NCI-H226 (cell line): Measurements from ENCODE around the gene BCAS3.

Source experiments
- DNase-seq: peaks from one replicate; pipeline ENCODE4 v3.0.0-alpha.2; 2015

BCAS3 gene

DNA sequence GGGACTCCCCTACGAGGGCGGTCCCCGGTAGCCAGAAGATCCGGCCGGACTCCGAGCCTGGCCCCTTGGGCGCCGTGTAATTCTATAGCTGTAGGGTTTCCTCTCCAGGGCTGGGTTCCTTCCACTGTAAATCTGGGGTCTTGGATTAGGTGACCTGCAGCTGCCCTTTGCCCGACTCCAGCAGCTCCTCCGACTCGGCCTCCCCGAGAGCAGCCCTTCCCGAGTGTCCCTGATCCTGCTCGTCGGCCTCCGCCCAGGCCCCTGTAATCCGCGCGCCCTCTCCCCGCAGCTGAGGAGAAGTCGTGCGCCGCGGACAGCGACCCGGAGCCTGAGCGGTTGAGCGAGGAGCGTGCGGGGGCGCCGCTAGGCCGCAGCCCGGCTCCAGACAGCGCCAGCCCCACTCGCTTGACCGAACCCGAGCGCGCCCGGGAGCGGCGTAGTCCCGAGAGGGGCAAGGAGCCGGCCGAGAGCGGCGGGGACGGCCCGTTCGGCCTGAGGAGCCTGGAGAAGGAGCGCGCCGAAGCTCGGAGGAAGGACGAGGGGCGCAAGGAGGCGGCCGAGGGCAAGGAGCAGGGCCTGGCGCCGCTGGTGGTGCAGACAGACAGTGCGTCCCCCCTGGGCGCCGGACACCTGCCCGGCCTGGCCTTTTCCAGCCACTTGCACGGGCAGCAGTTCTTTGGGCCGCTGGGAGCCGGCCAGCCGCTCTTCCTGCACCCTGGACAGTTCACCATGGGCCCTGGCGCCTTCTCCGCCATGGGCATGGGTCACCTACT is 727.4 kb downstream of the BCAS3 start:
- DNase-seq, result no peak

DNA sequence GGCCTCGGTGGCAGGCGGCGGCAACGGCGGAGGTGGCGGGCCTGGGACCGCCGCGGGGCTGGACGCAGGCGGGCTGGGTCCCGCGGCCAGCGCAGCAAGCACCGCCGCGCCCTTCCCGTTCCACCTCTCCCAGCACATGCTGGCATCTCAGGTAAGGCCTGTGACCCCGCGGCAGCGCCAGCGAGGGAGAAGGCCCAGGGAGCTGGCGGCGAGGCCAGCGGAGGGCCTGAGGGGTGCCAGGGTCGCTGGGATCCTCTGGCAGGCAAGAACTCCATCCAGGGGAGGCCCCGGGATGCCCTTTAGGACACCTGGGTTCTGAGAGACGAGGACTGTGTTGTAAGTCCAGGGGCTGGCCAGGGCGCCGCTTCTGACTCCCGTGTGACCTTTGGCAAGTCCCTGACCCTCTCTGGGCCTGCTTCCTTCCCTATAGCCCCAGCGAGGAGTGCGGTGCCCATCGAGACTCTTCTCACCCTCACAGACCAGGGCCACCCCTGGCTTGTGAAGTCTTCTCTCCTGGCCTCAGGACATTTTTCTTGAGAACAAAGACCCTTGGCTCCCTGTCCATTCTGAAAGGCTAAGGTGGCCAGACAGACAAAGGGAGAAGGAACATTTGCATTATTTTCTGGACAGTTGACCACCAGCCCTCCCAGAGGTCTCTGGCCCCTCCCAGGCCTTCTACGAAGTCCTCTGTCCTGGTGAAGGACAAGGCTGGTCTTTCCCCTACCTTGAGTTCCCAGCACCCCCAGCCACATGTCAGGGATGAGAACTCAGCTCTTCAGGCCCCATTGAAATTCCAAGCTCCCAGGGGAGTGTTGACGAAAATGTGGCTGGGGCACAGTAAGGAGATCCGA is 728.3 kb downstream of the BCAS3 start:
- no peak for DNase-seq

GRCh38 chr17:61406537-61406845 is 728.8 kb downstream of the BCAS3 start:
- DNase-seq, result no peak

DNA sequence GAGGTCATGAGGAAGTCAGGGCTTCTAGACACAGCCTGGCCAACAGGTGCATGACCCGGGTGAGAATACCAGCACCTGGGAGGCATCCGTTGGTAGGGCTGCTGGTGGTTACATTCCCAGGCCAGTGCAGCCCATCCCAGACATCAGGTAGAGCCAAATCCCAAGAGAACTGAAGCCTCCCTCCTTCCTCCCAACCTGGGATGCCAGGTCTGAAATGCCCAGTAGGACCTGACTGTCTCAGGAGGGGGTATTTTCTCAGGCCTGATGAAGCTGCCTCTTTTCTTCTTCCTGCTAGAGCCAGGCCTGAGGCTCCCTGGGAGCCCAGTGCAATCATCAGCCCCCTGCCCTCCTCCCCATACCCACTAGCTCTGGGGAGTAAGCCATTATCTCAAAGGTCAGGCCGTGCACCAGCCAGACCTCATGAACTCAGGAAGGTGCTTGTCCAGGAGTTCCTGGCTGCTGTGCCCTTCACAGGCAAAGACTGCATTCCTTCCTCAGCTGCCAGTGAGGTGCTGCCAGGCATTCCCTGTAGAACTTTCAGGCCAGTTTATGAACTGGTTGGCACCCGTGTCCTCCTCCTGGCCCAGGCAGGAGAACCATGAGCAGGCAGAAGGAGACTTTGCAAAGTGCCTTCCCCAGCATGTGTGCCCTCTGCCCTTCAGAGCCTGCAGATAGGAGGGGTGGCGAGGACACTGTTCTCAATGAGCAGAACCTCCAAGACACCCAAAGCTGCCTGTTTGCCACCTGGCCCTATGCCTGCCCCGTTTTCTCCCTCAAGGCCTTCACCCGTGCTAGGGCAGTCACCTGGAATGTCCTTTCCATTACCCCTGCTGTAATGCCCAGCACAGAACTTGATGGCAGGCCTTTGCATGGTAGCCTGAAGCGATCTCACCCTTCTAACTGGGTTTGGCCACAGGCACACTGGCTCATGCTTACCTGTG is 729.6 kb downstream of the BCAS3 start:
- no peak for DNase-seq

DNA sequence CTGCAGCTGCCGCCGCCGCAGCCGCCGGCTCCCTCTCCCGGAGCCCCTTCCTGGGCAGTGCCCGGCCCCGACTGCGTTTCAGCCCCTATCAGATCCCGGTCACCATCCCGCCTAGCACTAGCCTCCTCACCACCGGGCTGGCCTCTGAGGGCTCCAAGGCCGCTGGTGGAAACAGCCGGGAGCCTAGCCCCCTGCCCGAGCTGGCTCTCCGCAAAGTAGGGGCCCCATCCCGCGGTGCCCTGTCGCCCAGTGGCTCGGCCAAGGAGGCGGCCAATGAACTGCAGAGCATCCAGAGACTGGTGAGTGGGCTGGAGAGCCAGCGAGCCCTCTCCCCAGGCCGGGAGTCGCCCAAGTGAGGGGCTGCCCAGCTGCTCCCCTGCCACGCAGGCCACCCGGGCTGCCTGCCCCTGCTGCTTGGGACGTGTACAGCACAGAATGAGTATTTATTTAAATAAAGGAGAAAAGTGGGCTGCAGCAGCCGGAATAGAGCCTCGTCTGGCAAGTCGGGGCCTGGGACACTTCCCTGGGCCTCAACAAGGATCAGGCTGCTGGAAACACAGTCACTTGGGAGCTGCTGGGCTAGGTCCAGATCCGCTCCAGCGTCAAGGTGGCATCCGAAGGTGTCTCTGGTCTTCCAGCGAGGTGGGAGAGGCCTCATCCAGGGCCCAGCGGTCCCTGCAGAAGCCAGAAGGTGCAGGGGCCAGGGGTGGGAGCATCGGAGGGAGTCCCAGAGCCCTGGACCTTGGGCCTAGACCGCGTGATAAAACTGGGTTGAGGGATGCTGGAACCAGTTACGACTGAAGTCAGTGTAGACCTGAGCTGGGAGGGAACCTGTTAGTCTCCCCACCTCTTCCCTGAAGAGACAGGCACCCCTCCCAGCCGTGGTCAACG is 730.7 kb downstream of the BCAS3 start:
- DNase-seq, result no peak

DNA sequence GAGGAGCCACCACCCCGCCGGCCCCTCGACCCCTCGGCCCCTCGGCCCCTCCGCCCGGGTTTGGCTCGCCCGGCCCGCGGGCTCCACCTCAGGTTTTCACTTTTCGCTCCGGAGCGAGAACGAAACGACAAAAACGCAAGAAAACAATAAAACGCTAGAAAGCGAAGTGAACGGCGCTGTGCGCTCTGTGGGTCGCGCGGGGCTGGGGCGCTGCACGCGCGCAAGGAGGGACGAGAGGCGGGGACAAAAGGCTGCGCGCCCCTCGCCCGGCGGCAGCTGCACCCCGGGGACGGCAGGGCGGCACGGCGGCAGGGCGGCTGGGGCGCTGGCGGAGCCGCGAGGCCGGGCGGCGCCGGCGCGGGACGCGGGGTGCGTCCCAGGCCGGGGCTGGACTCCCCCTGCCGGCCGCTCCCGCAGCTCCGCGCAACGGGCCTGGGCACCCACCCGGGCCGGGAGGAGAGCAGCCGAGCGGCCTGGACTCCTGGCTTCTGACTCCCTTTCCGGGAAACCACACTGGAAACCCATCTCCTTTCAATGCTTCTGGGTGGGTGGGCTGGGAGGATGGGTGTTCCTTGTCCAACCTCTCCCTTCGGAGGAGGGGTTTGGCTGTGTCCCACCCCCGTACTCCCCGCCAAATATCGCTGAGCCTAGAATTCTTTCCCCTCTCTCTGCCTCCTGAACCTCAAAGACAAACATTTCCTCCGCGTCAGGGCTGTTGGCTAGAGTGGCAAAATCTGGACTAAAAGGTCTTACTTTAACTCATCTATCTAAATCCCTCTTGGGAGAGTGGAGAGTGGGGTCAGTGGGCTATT is 731.9 kb downstream of the BCAS3 start:
- DNase-seq, result peak; percentile 58

DNA sequence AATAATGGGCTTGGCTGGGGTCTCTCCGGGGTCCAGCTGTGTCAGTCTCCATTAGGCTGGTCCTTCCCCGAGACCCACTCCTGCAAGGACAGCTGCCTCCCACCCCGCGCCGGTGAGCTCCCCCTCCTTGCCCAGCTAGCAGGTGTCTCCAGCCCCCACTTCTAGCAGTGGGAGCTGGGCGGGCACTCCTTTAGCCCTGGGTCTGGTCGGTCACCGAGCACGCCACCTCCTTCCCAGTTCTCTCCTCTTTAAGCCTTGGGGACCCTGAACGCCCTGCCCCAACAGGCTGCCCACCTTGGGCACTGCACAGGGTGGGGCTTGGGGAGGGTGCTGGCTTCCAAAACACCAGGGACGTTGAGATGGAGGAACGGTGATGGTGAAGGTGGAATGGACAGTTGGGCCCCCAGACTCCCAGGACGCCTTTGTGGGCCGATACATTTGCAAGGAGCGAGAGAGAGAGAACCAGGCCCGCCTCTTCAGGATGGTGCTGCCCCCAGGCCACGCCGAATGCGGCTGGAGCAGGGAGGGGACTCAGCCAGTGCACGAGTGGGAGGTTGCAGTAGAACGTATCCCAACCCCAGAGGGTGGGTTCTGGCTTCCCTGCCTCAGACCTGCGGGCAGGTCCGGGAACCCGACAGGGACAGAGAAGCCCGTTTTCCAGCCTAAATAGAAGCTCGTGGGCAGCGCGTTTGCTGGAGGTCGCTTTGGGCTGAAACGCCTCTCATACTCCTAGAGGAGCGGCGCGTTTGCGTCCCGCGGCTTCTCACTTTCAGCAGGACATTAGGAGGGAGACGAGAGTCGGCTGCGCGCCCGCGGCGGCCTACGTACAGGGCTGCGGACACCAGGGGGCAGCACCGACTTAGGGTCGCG is 732.7 kb downstream of the BCAS3 start:
- DNase-seq, result no peak

DNA sequence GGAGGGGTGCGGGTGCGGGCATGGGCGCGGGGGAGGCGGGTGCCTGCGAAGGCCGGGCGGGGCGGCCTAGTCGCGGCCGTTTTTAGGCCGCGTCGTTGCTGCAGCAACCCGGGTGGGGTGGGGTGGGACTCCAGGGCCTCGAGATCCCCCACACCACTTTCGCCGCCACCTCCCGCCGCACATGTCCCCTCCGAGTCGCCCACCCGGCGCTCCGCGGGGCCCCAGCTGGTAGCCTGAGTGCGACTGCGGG is 733.3 kb downstream of the BCAS3 start:
- no peak for DNase-seq

- DNase-seq, result no peak
These were observed 733.9 kb downstream of the BCAS3 start for GRCh38 chr17:61411261-61412142.

DNA sequence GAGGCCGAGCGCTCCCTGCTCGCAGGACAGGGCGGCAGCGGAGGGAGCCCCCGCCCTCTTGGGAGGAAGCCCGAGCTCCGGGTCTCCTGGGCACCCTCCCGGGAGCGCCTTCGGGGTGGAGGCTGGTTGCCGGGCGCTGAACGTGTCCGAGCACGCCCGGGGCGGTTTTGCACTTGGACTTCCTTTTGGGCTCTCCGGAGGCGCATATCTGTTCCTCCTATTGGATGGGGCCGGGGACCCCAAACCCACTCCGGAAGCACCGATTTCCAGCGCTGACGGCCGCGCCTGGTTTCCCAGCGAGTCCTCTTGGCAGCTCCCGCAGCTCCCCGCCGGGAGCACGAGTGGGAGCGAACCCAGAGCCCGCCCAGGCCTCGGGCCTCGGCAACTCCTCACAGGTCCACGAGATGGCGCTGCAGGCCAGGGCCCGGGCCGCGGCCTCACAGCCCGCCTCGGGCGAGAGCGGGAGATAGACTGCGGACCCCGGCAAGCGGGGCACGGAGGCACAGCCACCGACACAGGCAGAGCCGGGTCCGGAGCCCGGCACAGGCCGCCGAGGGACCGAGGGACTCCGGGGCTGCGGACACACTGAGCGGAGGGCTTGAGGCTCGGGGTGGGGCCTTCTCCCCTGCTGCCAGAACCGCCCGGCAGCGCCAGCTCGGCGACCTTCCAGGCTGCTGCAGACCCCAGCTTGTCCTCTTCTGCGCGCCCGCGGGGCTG is 734.6 kb downstream of the BCAS3 start:
- DNase-seq, result peak; percentile 62

- no peak for DNase-seq
These were observed 735.4 kb downstream of the BCAS3 start for GRCh38 chr17:61412860-61413660.

- DNase-seq, result no peak
These were observed 736.0 kb downstream of the BCAS3 start for GRCh38 chr17:61413661-61414126.

DNA sequence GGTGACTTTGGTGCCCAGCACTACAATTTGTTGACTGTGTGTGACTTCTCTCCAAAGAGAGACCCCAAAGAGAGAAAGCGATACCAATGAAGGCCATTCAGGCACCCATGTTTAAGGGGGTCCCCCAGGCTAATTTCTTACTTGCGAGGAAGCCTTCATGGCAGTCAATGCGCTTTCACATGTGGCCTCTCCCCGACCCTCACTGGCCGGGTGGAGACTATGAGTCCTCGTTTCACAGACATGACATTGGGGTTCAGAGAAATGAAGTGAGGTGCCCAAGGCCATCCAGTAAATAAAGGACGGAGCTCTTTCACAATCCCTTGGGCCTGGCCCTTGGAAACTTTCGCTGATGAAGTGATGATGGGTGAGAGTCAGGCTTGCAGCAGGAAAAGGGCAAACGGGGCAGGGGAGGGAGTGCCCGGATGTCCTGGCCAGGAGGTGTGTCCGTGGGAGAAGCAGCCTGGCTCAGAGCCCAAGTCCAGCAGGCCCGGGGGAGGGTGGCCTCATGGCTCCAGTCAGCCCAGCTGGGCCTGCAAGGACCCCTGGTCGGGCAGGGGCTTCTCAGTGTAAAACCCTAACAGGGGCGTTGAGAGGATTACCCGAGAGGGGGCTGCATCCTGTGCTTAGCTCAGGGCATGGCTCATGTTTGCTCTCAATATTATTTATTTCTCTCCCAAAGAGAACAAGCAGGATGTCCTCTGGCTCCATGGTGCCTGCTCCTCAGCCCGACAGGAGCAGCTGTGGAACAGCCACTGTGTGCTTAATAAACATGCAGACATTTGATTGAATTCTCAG is 736.7 kb downstream of the BCAS3 start:
- DNase-seq, result no peak

GRCh38 chr17:61414936-61415251 is 737.2 kb downstream of the BCAS3 start:
- no peak for DNase-seq

GRCh38 chr17:61415374-61416210 is 737.9 kb downstream of the BCAS3 start:
- DNase-seq, result no peak

- no peak for DNase-seq
These were observed 738.5 kb downstream of the BCAS3 start for GRCh38 chr17:61416211-61416539.
